K562 (cell line): Measurements from ENCODE around the gene NUB1. TPM values are rescaled to one million over a fixed set of nuclear protein-coding genes. Genes with fewer than 3 reads are reported as not detected.

Source experiments
- CHD1 ChIP-seq: fragments of 200-600 bp; sonication (generic); IDR thresholded peaks from one replicate; pipeline ENCODE4 v1.6.1; 2012; ENCODE audit warnings: mild to moderate bottlenecking, moderate library complexity, low read length, inconsistent platforms
- LEF1 ChIP-seq: fragments of 450-650 bp; IDR thresholded peaks from 2 replicates; pipeline ENCODE4 v1.6.1; 2016; ENCODE audit warnings: mild to moderate bottlenecking
- PCBP1 ChIP-seq: fragments of 200-400 bp; formaldehyde crosslinking; IDR thresholded peaks from 2 replicates; pipeline ENCODE4 v1.6.1; 2018; ENCODE audit warnings: mild to moderate bottlenecking, low read depth, low read length; ENCODE audit not compliant: poor library complexity, severe bottlenecking
- RAD21 ChIP-seq, 2 experiments: fragments of 250-450 bp in 1 of 2; fragments of 450-650 bp in 1 of 2; sonication (Bioruptor Pico) in 1 of 2; formaldehyde crosslinking in 1 of 2; IDR thresholded peaks in 1 of 2; conservative IDR thresholded peaks in 1 of 2; 2 replicates each; pipeline versions ENCODE4 v1.4.0 to v1.8.0; 2020 to 2022; ENCODE audit warnings: mild to moderate bottlenecking in 2 of 2, moderate library complexity in 1 of 2
- RAD51 ChIP-seq: fragments of 450-650 bp; IDR thresholded peaks from 2 replicates; pipeline ENCODE4 v1.7.1; 2016; ENCODE audit warnings: low read depth, mild to moderate bottlenecking, borderline replicate concordance
- RBM14 ChIP-seq: fragments of 200-400 bp; formaldehyde crosslinking; IDR thresholded peaks from 2 replicates; pipeline ENCODE4 v1.6.1; 2018; ENCODE audit warnings: low read depth, mild to moderate bottlenecking, low read length, moderate library complexity, borderline replicate concordance; ENCODE audit not compliant: insufficient read depth
- SOX6 ChIP-seq: fragments of 450-650 bp; IDR thresholded peaks from 2 replicates; pipeline ENCODE4 v1.6.1; 2014; ENCODE audit warnings: mild to moderate bottlenecking
- ZNF124 ChIP-seq: sonication (generic); formaldehyde crosslinking; IDR thresholded peaks from 2 replicates; pipeline ENCODE4 v1.8.1; 2022; ENCODE audit warnings: missing genetic modification reagents
- ZNF75A ChIP-seq: fragments of 450-650 bp; formaldehyde crosslinking; IDR thresholded peaks from 2 replicates; pipeline ENCODE4 v1.4.0; 2020; ENCODE audit warnings: mild to moderate bottlenecking
- polyA plus RNA-seq, 8 experiments: library from polyadenylated mRNA; depleted of rRNA in 4 of 8; stranded (reverse) in 5 of 8; unstranded in 3 of 8; fragments of >200 nt; fragmentation: Nextera tagmentation in 2 of 8; fragmentation: Illumina TruSeq in 1 of 8; extraction: Ambion mirVana in 2 of 8; extraction: Trizol in 1 of 8; gene quantifications; 2 replicates each; pipeline versions ENCODE4 v1.2.1 to v1.2.3, GENCODE V29; 2011 to 2014; ENCODE audit warnings: inconsistent platforms in 1 of 8, missing spikeins in 1 of 8
- total RNA-seq, 7 experiments: library from RNA; depleted of rRNA in 6 of 7; stranded (reverse); fragments of >200 nt in 6 of 7; fragmentation: Illumina TruSeq in 2 of 7; extraction: Trizol in 2 of 7; gene quantifications; 2 replicates each; pipeline versions ENCODE4 v1.2.1 to v1.2.3, GENCODE V29; 2011 to 2021; ENCODE audit warnings: low replicate concordance in 1 of 7
- TF ChIP-seq, protein P1 (sequence below): sonication (generic); formaldehyde crosslinking; IDR thresholded peaks from 2 replicates; pipeline ENCODE4 v1.8.0; 2022; ENCODE audit warnings: mild to moderate bottlenecking, missing genetic modification reagents
- TF ChIP-seq, protein P2 (sequence below): sonication (generic); formaldehyde crosslinking; IDR thresholded peaks from 2 replicates; pipeline ENCODE4 v1.8.0; 2022; ENCODE audit warnings: mild to moderate bottlenecking, missing genetic modification reagents
- TF ChIP-seq, protein P3 (sequence below): sonication (generic); formaldehyde crosslinking; IDR thresholded peaks from 2 replicates; pipeline ENCODE4 v1.4.0; 2020; ENCODE audit warnings: mild to moderate bottlenecking, missing genetic modification reagents
- TF ChIP-seq, protein P4 (sequence below): fragments of 200-400 bp; formaldehyde crosslinking; IDR thresholded peaks from 2 replicates; pipeline ENCODE4 v1.6.1; 2017; ENCODE audit warnings: mild to moderate bottlenecking, low read depth, low read length, moderate library complexity
- TF ChIP-seq, protein P5 (sequence below), 2 experiments: fragments of 250-450 bp in 1 of 2; fragments of 450-650 bp in 1 of 2; sonication (Bioruptor Pico) in 1 of 2; IDR thresholded peaks; 2 replicates each; pipeline versions ENCODE4 v1.6.1 to v1.8.0; 2016 to 2021; ENCODE audit warnings: mild to moderate bottlenecking in 2 of 2, moderate library complexity in 2 of 2, missing compliant biosample characterization in 1 of 2, missing genetic modification characterization in 1 of 2

NUB1 gene
- total and polyA plus RNA-seq, 9 of the 15 experiments (the other 6 are each of a cell fraction or from before 2014, with no cell fraction given): 43.2 to 159 (median 85.2) TPM

DNA sequence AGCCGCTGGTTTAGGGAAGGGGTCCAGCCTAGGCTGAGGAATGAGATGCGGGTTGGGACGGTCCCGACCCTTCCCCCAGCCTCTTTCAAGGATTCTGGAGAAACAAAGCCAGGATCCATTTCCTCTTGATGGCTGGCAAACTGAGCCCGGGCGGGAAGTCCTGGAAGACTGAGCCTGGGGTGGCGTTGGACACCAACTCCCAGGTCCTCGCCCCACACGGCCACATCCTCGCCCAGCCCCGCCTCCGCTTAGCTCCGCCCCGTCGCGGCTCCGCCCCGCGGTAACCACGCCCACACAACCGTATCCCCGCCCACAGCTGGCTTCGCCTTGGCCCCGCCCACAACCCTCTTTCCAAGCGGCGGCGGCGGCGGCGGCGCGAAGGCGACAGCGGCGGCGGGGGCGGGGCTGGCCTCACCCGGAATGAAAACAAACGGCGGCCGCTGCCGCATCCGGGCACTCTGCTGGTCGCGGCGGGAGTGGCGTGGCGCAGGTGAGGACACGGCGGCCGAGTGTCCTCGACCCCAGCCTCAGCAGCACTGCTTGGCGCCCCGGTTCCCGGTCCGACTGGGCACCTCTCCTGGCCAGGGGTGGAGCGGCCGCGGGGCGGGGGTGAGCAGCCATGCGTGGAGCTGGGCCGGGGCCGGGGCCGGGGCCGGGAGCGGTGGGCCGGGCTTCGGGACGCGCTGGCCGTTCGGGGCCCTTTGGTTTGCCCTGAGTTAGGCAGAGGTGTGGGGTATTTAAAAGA is at the start of gene NUB1 (continued):
- TF ChIP-seq RBM14 (0 out of 2 replicates have a peak, but pooled peaks have one; percentile 41), ZNF124 (CRISPR knock-in tag) (no peak), ZNF75A (CRISPR knock-in tag) (no peak), PCBP1 (peak; percentile 94), LEF1 (no peak), RAD51 (no peak), RAD21 (CRISPR knock-in tag; conservative IDR thresholded peaks at IDR 0.05 in 1 of 2, IDR thresholded peaks at IDR 0.05 in 1 of 2) (no peak), CHD1 (no peak), SOX6 (no peak; the same call in 1 of the 2 replicates)
- TF ChIP-seq, protein P1, sequence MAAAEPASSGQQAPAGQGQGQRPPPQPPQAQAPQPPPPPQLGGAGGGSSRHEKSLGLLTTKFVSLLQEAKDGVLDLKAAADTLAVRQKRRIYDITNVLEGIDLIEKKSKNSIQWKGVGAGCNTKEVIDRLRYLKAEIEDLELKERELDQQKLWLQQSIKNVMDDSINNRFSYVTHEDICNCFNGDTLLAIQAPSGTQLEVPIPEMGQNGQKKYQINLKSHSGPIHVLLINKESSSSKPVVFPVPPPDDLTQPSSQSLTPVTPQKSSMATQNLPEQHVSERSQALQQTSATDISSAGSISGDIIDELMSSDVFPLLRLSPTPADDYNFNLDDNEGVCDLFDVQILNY: peak; percentile 84
- TF ChIP-seq, protein P2, sequence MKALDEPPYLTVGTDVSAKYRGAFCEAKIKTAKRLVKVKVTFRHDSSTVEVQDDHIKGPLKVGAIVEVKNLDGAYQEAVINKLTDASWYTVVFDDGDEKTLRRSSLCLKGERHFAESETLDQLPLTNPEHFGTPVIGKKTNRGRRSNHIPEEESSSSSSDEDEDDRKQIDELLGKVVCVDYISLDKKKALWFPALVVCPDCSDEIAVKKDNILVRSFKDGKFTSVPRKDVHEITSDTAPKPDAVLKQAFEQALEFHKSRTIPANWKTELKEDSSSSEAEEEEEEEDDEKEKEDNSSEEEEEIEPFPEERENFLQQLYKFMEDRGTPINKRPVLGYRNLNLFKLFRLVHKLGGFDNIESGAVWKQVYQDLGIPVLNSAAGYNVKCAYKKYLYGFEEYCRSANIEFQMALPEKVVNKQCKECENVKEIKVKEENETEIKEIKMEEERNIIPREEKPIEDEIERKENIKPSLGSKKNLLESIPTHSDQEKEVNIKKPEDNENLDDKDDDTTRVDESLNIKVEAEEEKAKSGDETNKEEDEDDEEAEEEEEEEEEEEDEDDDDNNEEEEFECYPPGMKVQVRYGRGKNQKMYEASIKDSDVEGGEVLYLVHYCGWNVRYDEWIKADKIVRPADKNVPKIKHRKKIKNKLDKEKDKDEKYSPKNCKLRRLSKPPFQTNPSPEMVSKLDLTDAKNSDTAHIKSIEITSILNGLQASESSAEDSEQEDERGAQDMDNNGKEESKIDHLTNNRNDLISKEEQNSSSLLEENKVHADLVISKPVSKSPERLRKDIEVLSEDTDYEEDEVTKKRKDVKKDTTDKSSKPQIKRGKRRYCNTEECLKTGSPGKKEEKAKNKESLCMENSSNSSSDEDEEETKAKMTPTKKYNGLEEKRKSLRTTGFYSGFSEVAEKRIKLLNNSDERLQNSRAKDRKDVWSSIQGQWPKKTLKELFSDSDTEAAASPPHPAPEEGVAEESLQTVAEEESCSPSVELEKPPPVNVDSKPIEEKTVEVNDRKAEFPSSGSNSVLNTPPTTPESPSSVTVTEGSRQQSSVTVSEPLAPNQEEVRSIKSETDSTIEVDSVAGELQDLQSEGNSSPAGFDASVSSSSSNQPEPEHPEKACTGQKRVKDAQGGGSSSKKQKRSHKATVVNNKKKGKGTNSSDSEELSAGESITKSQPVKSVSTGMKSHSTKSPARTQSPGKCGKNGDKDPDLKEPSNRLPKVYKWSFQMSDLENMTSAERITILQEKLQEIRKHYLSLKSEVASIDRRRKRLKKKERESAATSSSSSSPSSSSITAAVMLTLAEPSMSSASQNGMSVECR (CRISPR knock-in tag): peak; percentile 90
- TF ChIP-seq, protein P3, sequence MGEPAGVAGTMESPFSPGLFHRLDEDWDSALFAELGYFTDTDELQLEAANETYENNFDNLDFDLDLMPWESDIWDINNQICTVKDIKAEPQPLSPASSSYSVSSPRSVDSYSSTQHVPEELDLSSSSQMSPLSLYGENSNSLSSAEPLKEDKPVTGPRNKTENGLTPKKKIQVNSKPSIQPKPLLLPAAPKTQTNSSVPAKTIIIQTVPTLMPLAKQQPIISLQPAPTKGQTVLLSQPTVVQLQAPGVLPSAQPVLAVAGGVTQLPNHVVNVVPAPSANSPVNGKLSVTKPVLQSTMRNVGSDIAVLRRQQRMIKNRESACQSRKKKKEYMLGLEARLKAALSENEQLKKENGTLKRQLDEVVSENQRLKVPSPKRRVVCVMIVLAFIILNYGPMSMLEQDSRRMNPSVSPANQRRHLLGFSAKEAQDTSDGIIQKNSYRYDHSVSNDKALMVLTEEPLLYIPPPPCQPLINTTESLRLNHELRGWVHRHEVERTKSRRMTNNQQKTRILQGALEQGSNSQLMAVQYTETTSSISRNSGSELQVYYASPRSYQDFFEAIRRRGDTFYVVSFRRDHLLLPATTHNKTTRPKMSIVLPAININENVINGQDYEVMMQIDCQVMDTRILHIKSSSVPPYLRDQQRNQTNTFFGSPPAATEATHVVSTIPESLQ (CRISPR knock-in tag): 0 out of 2 replicates have a peak, but pooled peaks have one; percentile 38
- TF ChIP-seq, protein P4, sequence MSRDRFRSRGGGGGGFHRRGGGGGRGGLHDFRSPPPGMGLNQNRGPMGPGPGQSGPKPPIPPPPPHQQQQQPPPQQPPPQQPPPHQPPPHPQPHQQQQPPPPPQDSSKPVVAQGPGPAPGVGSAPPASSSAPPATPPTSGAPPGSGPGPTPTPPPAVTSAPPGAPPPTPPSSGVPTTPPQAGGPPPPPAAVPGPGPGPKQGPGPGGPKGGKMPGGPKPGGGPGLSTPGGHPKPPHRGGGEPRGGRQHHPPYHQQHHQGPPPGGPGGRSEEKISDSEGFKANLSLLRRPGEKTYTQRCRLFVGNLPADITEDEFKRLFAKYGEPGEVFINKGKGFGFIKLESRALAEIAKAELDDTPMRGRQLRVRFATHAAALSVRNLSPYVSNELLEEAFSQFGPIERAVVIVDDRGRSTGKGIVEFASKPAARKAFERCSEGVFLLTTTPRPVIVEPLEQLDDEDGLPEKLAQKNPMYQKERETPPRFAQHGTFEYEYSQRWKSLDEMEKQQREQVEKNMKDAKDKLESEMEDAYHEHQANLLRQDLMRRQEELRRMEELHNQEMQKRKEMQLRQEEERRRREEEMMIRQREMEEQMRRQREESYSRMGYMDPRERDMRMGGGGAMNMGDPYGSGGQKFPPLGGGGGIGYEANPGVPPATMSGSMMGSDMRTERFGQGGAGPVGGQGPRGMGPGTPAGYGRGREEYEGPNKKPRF: no peak
- TF ChIP-seq, protein P5, sequence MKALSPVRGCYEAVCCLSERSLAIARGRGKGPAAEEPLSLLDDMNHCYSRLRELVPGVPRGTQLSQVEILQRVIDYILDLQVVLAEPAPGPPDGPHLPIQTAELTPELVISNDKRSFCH (CRISPR knock-in tag; IDR thresholded peaks at IDR 0.05): no peak
- TF ChIP-seq, protein P5 (tag; IDR thresholded peaks at IDR 0.05): no peak
